Measurements from ENCODE around the gene FBP1.
A peak's percentile ranks its signal among the peaks of the same experiment; 100 is the strongest.

The FBP1 gene

GRCh38 chr9:94643741-94644140 is 4.4 kb upstream of the FBP1 start:
- H4K8ac ChIP-seq (ENCODE audit: low read depth, low read length) = no peak overlapping the region
- no peak for DNase-seq (ENCODE audit: low spot score)
- peaks cover 6 to 39% (median 22%) of the 10 kb centered on the region in 3 experiments for H3K27me3 ChIP-seq (ENCODE audit: control insufficient read depth in 3 of 3, insufficient read depth in 3 of 3, low read depth in 1 of 3, low read length in 3 of 3)
- H3K9ac ChIP-seq (ENCODE audit: low read depth, low read length, poor library complexity) = no peak overlapping the region
- H3K4me2 ChIP-seq (ENCODE audit: insufficient read depth, low read length, poor library complexity, severe bottlenecking) = no peak overlapping the region
- H2AFZ ChIP-seq (ENCODE audit: low read length) = no peak overlapping the region
- H2AK5ac ChIP-seq (ENCODE audit: low read depth, low read length) = no peak overlapping the region
- H2BK5ac ChIP-seq (ENCODE audit: low read length) = no peak overlapping the region
- H2BK15ac ChIP-seq (ENCODE audit: low read length) = no peak overlapping the region
- no peak overlapping the region for H3K4me3 ChIP-seq (ENCODE audit: low read length in 2 of 2)
- H4K91ac ChIP-seq (ENCODE audit: low read depth, low read length, poor library complexity) = no peak overlapping the region
- no peak overlapping the region for H3K4ac ChIP-seq (ENCODE audit: low read length)
- no CpG with 5 or more reads among the region's 4 CpGs for WGBS, 2 donors (ENCODE audit: extremely low coverage in 2 of 2, insufficient read length in 2 of 2, insufficient replicate concordance in 1 of 2)
- H3K18ac ChIP-seq (ENCODE audit: low read length) = no peak overlapping the region
- no peak overlapping the region for H2BK120ac ChIP-seq (ENCODE audit: low read depth, low read length)
- peaks cover 6% of the 10 kb centered on the region in 2 donors for H3K4me1 ChIP-seq (ENCODE audit: control insufficient read depth in 2 of 2, insufficient read depth in 1 of 2, low read depth in 1 of 2, low read length in 2 of 2)
- no peak overlapping the region for H3K14ac ChIP-seq (ENCODE audit: low read length)
- H3K27ac ChIP-seq (replicated peaks; ENCODE audit: low read length) = no peak overlapping the region
- no peak overlapping the region for H3K23ac ChIP-seq (ENCODE audit: low read depth, low read length, poor library complexity)
- no peaks in the 10 kb centered on the region for H3K79me1 ChIP-seq (ENCODE audit: low read depth, low read length)
- H3K9me3 ChIP-seq (replicated peaks in 1 of 2; ENCODE audit: control insufficient read depth in 2 of 2, insufficient read depth in 1 of 2, low read depth in 1 of 2, low read length in 2 of 2) = peaks cover 0 to 3% of the 10 kb centered on the region in 2 donors
- no peak overlapping the region for H2BK12ac ChIP-seq (ENCODE audit: low read length)
- no peaks in the 10 kb centered on the region for H3K36me3 ChIP-seq (replicated peaks in 1 of 2; ENCODE audit: control insufficient read depth in 2 of 2, insufficient read depth in 2 of 2, low read length in 2 of 2)

DNA sequence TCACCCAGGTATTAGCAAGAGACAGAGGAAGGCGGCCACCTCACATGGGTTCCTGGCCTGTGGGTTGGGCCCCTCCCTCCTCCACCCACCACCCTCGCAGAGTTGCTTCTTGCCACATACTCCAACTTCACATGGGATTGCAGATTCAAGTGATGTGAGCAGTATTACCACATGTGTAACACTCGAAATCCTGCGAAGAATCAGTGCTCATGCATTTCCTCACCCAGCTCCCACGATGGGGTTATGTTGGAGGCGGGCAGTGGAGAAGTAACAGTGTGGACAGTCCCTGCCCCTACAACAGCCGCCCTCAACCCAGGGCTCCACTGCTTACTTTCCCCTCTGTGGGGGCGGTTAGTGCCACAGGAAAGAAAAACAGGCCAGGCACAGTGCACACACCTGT is 3.9 kb upstream of the FBP1 start:
- no CpG with 5 or more reads among the region's 8 CpGs for WGBS, 2 donors (ENCODE audit: extremely low coverage in 2 of 2, insufficient read length in 2 of 2, insufficient replicate concordance in 1 of 2)
- no peak overlapping the region for H4K8ac ChIP-seq (ENCODE audit: low read depth, low read length)

DNA sequence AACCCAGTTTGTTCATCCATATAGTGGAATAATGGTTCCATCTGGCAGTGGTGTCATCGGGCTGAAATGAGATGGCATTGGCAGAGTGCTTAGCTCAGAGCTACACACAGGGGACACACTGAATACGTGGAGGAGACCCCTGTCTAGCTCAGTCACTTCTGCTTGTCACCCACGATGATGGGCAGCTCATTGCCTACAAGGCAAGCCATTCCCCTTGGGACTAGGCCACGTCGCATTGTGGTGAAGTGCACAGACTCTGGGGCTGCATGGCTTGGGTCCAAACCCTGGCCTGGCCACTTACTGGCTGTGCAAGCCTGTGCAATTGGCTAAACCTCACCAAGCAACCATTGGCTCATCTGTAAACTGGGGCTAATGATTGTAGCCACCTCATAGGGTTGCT is 3.2 kb upstream of the FBP1 start:
- Histone ChIP-seq H3K4ac (ENCODE audit: low read length) (no peak overlapping the region), H2AFZ (ENCODE audit: low read length) (no peak overlapping the region), H2BK5ac (ENCODE audit: low read length) (no peak overlapping the region), H4K91ac (ENCODE audit: low read depth, low read length, poor library complexity) (no peak overlapping the region), H3K18ac (ENCODE audit: low read length) (no peak overlapping the region), H3K4me1 (ENCODE audit: control insufficient read depth in 2 of 2, insufficient read depth in 1 of 2, low read depth in 1 of 2, low read length in 2 of 2) (peaks cover 6 to 8% of the 10 kb centered on the region in 2 donors), H3K9ac (ENCODE audit: low read depth, low read length, poor library complexity) (no peak overlapping the region), H3K27ac (replicated peaks; ENCODE audit: low read length) (no peak overlapping the region), H3K4me2 (ENCODE audit: insufficient read depth, low read length, poor library complexity, severe bottlenecking) (no peak overlapping the region), H3K14ac (ENCODE audit: low read length) (no peak overlapping the region), H3K23ac (ENCODE audit: low read depth, low read length, poor library complexity) (no peak overlapping the region), H2AK5ac (ENCODE audit: low read depth, low read length) (peak overlapping the region; percentile 8), H3K4me3 (ENCODE audit: low read length in 2 of 2) (no peak overlapping the region), H4K8ac (ENCODE audit: low read depth, low read length) (peak overlapping the region; percentile 19), H3K9me3 (replicated peaks in 1 of 2; ENCODE audit: control insufficient read depth in 2 of 2, insufficient read depth in 1 of 2, low read depth in 1 of 2, low read length in 2 of 2) (peaks cover 0 to 3% of the 10 kb centered on the region in 2 donors), H3K79me1 (ENCODE audit: low read depth, low read length) (no peaks in the 10 kb centered on the region), H2BK15ac (ENCODE audit: low read length) (no peak overlapping the region), H2BK12ac (ENCODE audit: low read length) (no peak overlapping the region), H3K36me3 (replicated peaks in 1 of 2; ENCODE audit: control insufficient read depth in 2 of 2, insufficient read depth in 2 of 2, low read length in 2 of 2) (no peaks in the 10 kb centered on the region), H3K27me3 (ENCODE audit: control insufficient read depth in 3 of 3, insufficient read depth in 3 of 3, low read depth in 1 of 3, low read length in 3 of 3) (peaks cover 7 to 51% (median 32%) of the 10 kb centered on the region in 3 experiments), H2BK120ac (ENCODE audit: low read depth, low read length) (no peak overlapping the region)
- no CpG with 5 or more reads among the region's 5 CpGs for WGBS, 2 donors (ENCODE audit: extremely low coverage in 2 of 2, insufficient read length in 2 of 2, insufficient replicate concordance in 1 of 2)
- no peak for DNase-seq (ENCODE audit: low spot score)

More for the DNA sequence above, 3.9 kb upstream of the FBP1 start:
- Histone ChIP-seq H3K9ac (ENCODE audit: low read depth, low read length, poor library complexity) (no peak overlapping the region), H2AK5ac (ENCODE audit: low read depth, low read length) (no peak overlapping the region), H3K36me3 (replicated peaks in 1 of 2; ENCODE audit: control insufficient read depth in 2 of 2, insufficient read depth in 2 of 2, low read length in 2 of 2) (no peaks in the 10 kb centered on the region), H2BK5ac (ENCODE audit: low read length) (no peak overlapping the region), H3K4me1 (ENCODE audit: control insufficient read depth in 2 of 2, insufficient read depth in 1 of 2, low read depth in 1 of 2, low read length in 2 of 2) (peaks cover 6 to 8% of the 10 kb centered on the region in 2 donors), H3K23ac (ENCODE audit: low read depth, low read length, poor library complexity) (no peak overlapping the region), H2BK12ac (ENCODE audit: low read length) (peak overlapping the region; percentile 1), H4K91ac (ENCODE audit: low read depth, low read length, poor library complexity) (no peak overlapping the region), H3K4ac (ENCODE audit: low read length) (no peak overlapping the region), H3K27me3 (ENCODE audit: control insufficient read depth in 3 of 3, insufficient read depth in 3 of 3, low read depth in 1 of 3, low read length in 3 of 3) (peaks cover 7 to 44% (median 27%) of the 10 kb centered on the region in 3 experiments), H2AFZ (ENCODE audit: low read length) (no peak overlapping the region), H3K9me3 (replicated peaks in 1 of 2; ENCODE audit: control insufficient read depth in 2 of 2, insufficient read depth in 1 of 2, low read depth in 1 of 2, low read length in 2 of 2) (peaks cover 0 to 3% of the 10 kb centered on the region in 2 donors), H2BK15ac (ENCODE audit: low read length) (no peak overlapping the region), H2BK120ac (ENCODE audit: low read depth, low read length) (no peak overlapping the region), H3K27ac (replicated peaks; ENCODE audit: low read length) (no peak overlapping the region), H3K79me1 (ENCODE audit: low read depth, low read length) (no peaks in the 10 kb centered on the region), H3K18ac (ENCODE audit: low read length) (no peak overlapping the region), H3K14ac (ENCODE audit: low read length) (no peak overlapping the region), H3K4me3 (ENCODE audit: low read length in 2 of 2) (no peak overlapping the region), H3K4me2 (ENCODE audit: insufficient read depth, low read length, poor library complexity, severe bottlenecking) (no peak overlapping the region)
- no peak for DNase-seq (ENCODE audit: low spot score)

DNA sequence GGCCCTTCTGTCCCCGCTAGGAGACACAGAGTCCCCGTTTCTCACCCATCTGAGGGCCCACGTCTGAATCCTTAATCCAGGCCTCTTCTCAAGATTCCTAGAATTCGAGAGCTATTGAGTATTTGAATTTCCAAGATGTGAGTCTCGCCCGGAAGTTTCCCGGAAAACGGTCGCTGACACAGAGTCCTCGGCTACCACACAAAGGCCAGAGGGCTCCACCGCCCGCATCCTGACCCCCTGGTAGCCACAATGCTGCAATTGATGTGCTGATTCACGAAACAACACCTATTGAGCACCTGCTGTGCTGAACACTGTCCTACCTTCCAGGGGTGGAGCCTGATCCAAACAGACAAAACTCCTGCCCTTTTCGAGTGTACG is 670 bp upstream of the FBP1 start:
- peak overlapping the region; percentile 100 for H3K4me2 ChIP-seq (ENCODE audit: insufficient read depth, low read length, poor library complexity, severe bottlenecking)
- peak overlapping the region; percentile 91 for H2AFZ ChIP-seq (ENCODE audit: low read length)
- no peak overlapping the region for H3K14ac ChIP-seq (ENCODE audit: low read length)
- H3K27me3 ChIP-seq (ENCODE audit: control insufficient read depth in 3 of 3, insufficient read depth in 3 of 3, low read depth in 1 of 3, low read length in 3 of 3) = peaks cover 7 to 66% (median 33%) of the 10 kb centered on the region in 3 experiments
- H3K23ac ChIP-seq (ENCODE audit: low read depth, low read length, poor library complexity) = no peak overlapping the region
- DNase-seq (ENCODE audit: low spot score) = no peak
- H2BK12ac ChIP-seq (ENCODE audit: low read length) = no peak overlapping the region
- H3K4ac ChIP-seq (ENCODE audit: low read length) = no peak overlapping the region
- no peak overlapping the region for H4K91ac ChIP-seq (ENCODE audit: low read depth, low read length, poor library complexity)
- peak overlapping the region; percentile 35 for H2BK15ac ChIP-seq (ENCODE audit: low read length)
- H3K79me1 ChIP-seq (ENCODE audit: low read depth, low read length) = no peaks in the 10 kb centered on the region
- peak overlapping the region; percentile 41 to 78 for H3K4me3 ChIP-seq (ENCODE audit: low read length in 2 of 2)
- no peak overlapping the region for H2BK120ac ChIP-seq (ENCODE audit: low read depth, low read length)
- no peak overlapping the region for H4K8ac ChIP-seq (ENCODE audit: low read depth, low read length)
- H3K18ac ChIP-seq (ENCODE audit: low read length) = no peak overlapping the region
- no peak overlapping the region for H3K27ac ChIP-seq (replicated peaks; ENCODE audit: low read length)
- H3K9ac ChIP-seq (ENCODE audit: low read depth, low read length, poor library complexity) = no peak overlapping the region
- no peaks in the 10 kb centered on the region for H3K36me3 ChIP-seq (replicated peaks in 1 of 2; ENCODE audit: control insufficient read depth in 2 of 2, insufficient read depth in 2 of 2, low read length in 2 of 2)
- peaks cover 0 to 3% of the 10 kb centered on the region in 2 donors for H3K9me3 ChIP-seq (replicated peaks in 1 of 2; ENCODE audit: control insufficient read depth in 2 of 2, insufficient read depth in 1 of 2, low read depth in 1 of 2, low read length in 2 of 2)
- H3K4me1 ChIP-seq (ENCODE audit: control insufficient read depth in 2 of 2, insufficient read depth in 1 of 2, low read depth in 1 of 2, low read length in 2 of 2) = peaks cover 3 to 6% of the 10 kb centered on the region in 2 donors
- H2BK5ac ChIP-seq (ENCODE audit: low read length) = no peak overlapping the region
- WGBS, 2 donors (ENCODE audit: extremely low coverage in 2 of 2, insufficient read length in 2 of 2, insufficient replicate concordance in 1 of 2) = no CpG with 5 or more reads among the region's 15 CpGs
- no peak overlapping the region for H2AK5ac ChIP-seq (ENCODE audit: low read depth, low read length)
